ENCODE results near the gene TTC9C. TPM values are rescaled to one million over a fixed set of nuclear protein-coding genes. Genes with fewer than 3 reads are reported as not detected.
A peak's percentile ranks its signal among the peaks of the same experiment; 100 is the strongest.
"Not testable (repeated sequence)": the region's sequence is repeated elsewhere in the genome, so short reads cannot be mapped to it uniquely, and the experiment has no call there.

Gene TTC9C
- total RNA-seq, 1 donor from 2014 or later, result 31.3 TPM

DNA sequence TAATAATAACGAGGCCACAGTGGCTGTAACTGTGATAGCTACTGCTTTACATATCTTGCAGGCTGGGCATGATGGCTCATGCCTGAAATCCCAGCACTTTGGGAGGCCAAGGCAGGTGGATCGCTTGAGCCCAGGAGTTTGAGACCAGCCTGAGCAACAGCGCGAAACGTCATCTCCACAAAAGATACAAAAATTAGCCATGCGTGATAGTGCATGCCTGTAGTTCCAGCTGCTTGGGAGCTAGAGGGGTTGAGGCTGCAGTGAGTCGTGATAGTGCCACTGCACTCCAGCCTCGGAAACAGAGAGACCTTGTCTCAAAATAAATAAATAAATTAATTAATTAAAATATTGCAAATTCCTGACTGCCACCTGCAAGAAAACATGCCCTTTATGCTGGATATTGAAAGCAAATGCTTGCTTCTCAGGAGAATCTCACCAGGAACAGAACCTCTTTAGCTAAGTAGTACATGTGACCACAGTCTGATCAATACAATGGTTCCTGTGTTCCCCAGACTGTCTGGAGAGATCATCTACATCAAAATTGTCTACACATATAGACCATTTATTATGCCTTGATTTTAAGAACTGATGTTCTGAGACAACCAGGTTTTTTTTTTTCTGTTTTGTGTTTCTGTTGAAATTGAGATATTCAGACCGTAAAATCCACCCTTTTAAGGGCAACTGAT lies 19.3 kb downstream of the TTC9C start:
- no peaks in the 10 kb centered on the region for H3K9me3 ChIP-seq
- intact Hi-C loops (cut with DNase I), result no loop called here
- peaks cover 9% of the 10 kb centered on the region for H3K4me1 ChIP-seq
- DNase-seq, result no peak
- peaks cover 11% of the 10 kb centered on the region for H3K36me3 ChIP-seq
- ATAC-seq, result no peak
- no peak overlapping the region for H3K4me3 ChIP-seq
- H3K27ac ChIP-seq, result no peak overlapping the region
- no peaks in the 10 kb centered on the region for H3K27me3 ChIP-seq
- no peak for TF ChIP-seq CTCF (IDR thresholded peaks at IDR 0.05)

DNA sequence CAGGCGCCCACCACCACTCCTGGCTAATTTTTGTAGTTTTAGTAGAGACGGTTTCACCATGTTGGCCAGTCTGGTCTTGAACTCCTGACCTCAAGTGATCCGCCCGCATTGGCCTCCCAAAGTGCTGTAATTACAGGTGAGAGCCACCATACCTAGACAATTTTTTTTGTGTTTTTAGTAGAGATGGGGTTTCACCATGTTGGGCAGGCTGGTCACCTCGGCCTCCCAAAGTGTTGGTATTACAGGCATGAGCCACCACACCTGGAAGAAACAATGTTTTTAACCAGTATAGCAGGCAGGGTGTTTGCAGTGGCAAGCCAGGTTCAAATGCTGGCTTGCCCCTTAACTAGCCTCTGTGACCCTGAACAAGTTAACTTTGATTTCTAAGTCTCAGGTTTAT lies 21.6 kb downstream of the TTC9C start:
- H3K4me3 ChIP-seq; ATAC-seq; H3K27me3 ChIP-seq; H3K9me3 ChIP-seq; intact Hi-C loops (cut with DNase I); DNase-seq; H3K27ac ChIP-seq: not testable (repeated sequence)
- Histone ChIP-seq H3K4me1 (peaks cover 20% of the 10 kb centered on the region), H3K36me3 (peaks cover 11% of the 10 kb centered on the region)

DNA sequence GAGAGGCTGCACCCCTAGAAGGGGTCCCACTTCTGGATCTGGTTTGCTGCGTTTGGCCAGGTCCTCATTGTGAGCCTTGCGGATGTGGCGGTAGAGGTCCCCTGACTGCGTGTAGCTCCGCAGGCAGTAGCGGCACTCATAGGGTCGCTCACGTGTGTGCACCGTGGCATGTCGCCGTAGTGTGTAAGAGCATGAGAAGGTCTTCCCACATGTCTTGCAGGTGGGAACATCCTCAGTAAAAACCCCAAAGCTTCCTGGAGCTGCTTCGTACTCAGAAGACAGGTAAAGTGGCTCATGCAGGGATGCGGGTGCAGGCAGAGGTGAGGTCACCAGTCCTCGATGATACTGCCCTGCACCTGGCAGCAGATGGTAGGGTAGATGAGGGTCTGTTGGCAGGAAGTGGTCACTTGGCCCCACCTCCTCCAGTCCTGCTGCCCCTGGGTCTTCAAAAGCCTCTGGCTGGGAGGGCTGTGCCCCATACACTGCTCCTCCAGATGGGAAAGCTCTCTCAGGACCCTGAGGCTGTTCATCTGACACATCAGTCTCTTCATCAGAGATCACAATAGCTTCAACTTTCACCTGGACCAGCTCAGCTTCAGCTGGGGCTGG lies 24.0 kb downstream of the TTC9C start:
- no peak for TF ChIP-seq CTCF (IDR thresholded peaks at IDR 0.05)
- intact Hi-C loops (cut with DNase I), result no loop called here
- peaks cover 11% of the 10 kb centered on the region for H3K36me3 ChIP-seq
- H3K9me3 ChIP-seq, result no peaks in the 10 kb centered on the region
- H3K4me3 ChIP-seq, result no peak overlapping the region
- ATAC-seq (no peak), DNase-seq (no peak)
- peak overlapping the region; percentile 86 for H3K27ac ChIP-seq
- H3K4me1 ChIP-seq, result peaks cover 20% of the 10 kb centered on the region
- no peaks in the 10 kb centered on the region for H3K27me3 ChIP-seq

DNA sequence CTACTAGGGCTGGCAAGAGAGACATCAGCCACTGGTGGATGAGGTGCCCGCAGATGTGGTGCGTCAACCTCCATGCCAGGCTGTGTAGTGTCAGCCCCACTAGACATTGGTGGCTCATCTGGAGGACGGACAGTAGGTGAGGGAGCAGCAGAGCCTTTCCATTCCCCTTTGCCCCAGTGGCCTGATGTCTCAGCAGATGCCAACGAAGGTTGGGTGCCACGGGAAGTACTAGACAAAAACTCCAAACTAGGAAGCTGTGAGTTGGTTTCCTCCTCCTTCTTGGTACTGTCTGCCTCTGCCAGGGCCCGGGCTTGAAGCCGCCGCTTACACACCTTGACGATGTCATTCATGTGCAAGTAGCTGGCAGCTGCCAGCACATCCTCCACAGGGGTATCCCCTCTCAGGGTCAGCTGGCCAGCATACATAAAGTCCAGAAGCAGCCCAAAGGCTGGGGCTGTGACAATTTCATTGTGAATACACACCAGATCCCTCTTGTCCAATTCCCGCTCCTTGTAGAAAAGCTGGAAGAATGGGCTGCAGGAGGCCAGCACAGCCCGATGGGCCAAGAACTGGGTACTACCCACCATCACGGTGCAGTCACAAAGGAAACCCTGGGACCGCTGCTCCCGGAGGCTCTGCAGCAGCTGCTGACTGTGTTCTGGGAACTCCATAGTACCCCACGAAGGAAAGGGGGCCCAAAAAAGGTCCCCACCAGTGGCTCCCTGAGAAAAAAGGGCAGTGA lies 24.9 kb downstream of the TTC9C start:
- no peaks in the 10 kb centered on the region for H3K27me3 ChIP-seq
- H3K4me1 ChIP-seq, result peaks cover 20% of the 10 kb centered on the region
- H3K27ac ChIP-seq, result peak overlapping the region; percentile 86
- no peaks in the 10 kb centered on the region for H3K9me3 ChIP-seq
- peak overlapping the region; percentile 64 for H3K4me3 ChIP-seq
- no peak for ATAC-seq
- no peak for TF ChIP-seq CTCF (IDR thresholded peaks at IDR 0.05)
- peaks cover 11% of the 10 kb centered on the region for H3K36me3 ChIP-seq
- no peak for DNase-seq
- intact Hi-C loops (cut with DNase I), result no loop called here

DNA sequence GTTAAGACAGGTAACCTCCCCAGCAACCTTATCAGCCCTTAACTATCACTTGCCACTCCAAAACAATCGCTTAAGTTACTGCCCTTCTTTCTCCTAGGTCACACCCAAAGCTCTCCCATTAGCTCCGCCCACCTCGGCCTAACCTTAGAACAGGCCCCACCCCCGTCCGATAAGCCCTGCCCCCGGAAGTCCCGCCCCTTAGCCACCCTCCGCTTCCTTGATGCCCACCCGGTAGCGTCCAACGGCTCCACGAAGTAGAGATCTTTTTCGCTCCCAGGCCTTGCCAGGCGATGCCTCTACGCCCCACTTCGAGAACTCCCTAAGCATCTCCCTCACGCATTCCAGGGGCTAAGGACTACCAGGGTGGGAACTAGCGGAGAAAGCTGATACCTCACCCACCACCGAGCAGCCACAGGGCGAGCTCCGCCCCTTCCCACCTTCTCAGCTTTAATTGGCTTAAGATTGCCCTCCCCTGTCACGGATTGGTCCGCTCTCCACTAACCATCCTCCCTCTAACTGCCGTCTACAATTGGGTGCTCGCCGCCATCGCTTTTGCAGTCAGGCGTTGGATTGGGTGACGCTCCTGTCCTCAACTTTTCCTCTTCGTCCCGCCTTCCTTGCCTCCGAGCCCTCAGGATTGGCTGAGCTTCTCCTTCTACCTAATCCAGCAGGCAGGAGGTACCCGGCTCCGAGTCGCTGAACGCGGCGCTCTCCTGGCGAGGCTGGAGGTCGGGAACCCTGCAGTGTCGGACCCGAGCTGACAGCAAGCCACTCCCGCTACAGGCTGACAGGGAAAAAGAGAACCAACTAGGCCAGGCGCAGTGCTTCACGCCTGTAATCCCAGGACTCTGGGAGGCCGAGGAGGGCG lies 25.7 kb downstream of the TTC9C start, which contains the start of gene ZBTB3:
Gene ZBTB3, minus strand, starts transcription at position 425 of the 868 bp plus-strand sequence. CDS start 496 bp downstream, outside the sequence.
- H3K4me3 ChIP-seq, result peak within 1 kb of the TSS; percentile 64

More for the DNA sequence above, 25.7 kb downstream of the TTC9C start, which contains the start of gene ZBTB3:
- Histone ChIP-seq H3K36me3 (peaks cover 11% of the 10 kb centered on the region), H3K4me1 (peaks cover 20% of the 10 kb centered on the region), H3K27ac (peak within 1 kb of the TSS; percentile 86), H3K9me3 (no peaks in the 10 kb centered on the region), H3K27me3 (no peaks in the 10 kb centered on the region)
- TF ChIP-seq CTCF (IDR thresholded peaks at IDR 0.05), result no peak
- ATAC-seq, result peak; percentile 98
- DNase-seq, result peak; percentile 97
- intact Hi-C loops (cut with DNase I), result no loop called here
